Large intestine (tissue), 3 donors: ENCODE data around the gene SLC9A8. TPM values are rescaled to one million over a fixed set of nuclear protein-coding genes. Genes with fewer than 3 reads are reported as not detected.

ENCODE experiments used
- DNase-seq, 2 donors: peaks; one replicate each; pipeline versions ENCODE4 v3.0.0 to v3.0.0-alpha.2; 2013
- H3K27ac ChIP-seq: one replicate; pipeline ENCODE4 v1.5.1; 2013; ENCODE audit warnings: low read length
- H3K27me3 ChIP-seq: 2 replicates; pipeline ENCODE4 v1.6.1; 2013; ENCODE audit warnings: low read length; ENCODE audit not compliant: control insufficient read depth, insufficient read depth
- H3K36me3 ChIP-seq: 2 replicates; pipeline ENCODE4 v1.6.1; 2013; ENCODE audit warnings: low read length; ENCODE audit not compliant: control insufficient read depth, insufficient read depth
- H3K4me1 ChIP-seq: one replicate; pipeline ENCODE4 v1.6.1; 2013; ENCODE audit warnings: low read length; ENCODE audit not compliant: control insufficient read depth, insufficient read depth
- H3K4me3 ChIP-seq: one replicate; pipeline ENCODE4 v1.5.1; 2013; ENCODE audit warnings: low read length
- H3K9me3 ChIP-seq: one replicate; pipeline ENCODE4 v1.6.1; 2013; ENCODE audit warnings: mild to moderate bottlenecking, low read depth, low read length, moderate library complexity; ENCODE audit not compliant: control insufficient read depth
- WGBS: methylation state at CpG from one replicate; pipeline ENCODE4 v1.1.5; 2013; ENCODE audit warnings: low lambda C conversion rate; ENCODE audit not compliant: insufficient coverage; 5-methylcytosine and 5-hydroxymethylcytosine counted together
- polyA plus RNA-seq: library from polyadenylated mRNA; unstranded; fragments of 120-200 nt; gene quantifications from one replicate; pipeline ENCODE4 v1.2.1, GENCODE V29; 2013

The SLC9A8 gene
- polyA plus RNA-seq, 1 donor = 11.3 TPM

GRCh38 chr20:49846206-49846807 is 33.7 kb downstream of the SLC9A8 start:
- Histone ChIP-seq H3K36me3 (peaks cover 30% of the 10 kb centered on the region), H3K27ac (no peak overlapping the region), H3K4me3 (no peak overlapping the region), H3K9me3 (no peaks in the 10 kb centered on the region), H3K27me3 (no peaks in the 10 kb centered on the region), H3K4me1 (peaks cover 21% of the 10 kb centered on the region)
- DNase-seq = peak in 1 of 2 donors; percentile 43
- 80% methylated on average over 1 of the region's 6 CpGs for WGBS

GRCh38 chr20:49850463-49851230 is 38.0 kb downstream of the SLC9A8 start:
- H3K27me3 ChIP-seq = no peaks in the 10 kb centered on the region
- no peak overlapping the region for H3K27ac ChIP-seq
- peaks cover under 1% of the 10 kb centered on the region for H3K4me1 ChIP-seq
- no peaks in the 10 kb centered on the region for H3K9me3 ChIP-seq
- H3K4me3 ChIP-seq = no peak overlapping the region
- WGBS = 59% methylated on average over 3 of the region's 8 CpGs
- peaks cover 55% of the 10 kb centered on the region for H3K36me3 ChIP-seq
- no peak for DNase-seq

- Histone ChIP-seq H3K4me3 (no peak overlapping the region), H3K9me3 (no peaks in the 10 kb centered on the region), H3K4me1 (no peaks in the 10 kb centered on the region), H3K36me3 (peaks cover 61% of the 10 kb centered on the region), H3K27ac (no peak overlapping the region), H3K27me3 (no peaks in the 10 kb centered on the region)
- WGBS = no CpG with 5 or more reads among the region's 3 CpGs
- DNase-seq = no peak
Observed at GRCh38 chr20:49851231-49851705, 38.6 kb downstream of the SLC9A8 start.

GRCh38 chr20:49851991-49852390 is 39.4 kb downstream of the SLC9A8 start:
- Histone ChIP-seq H3K27ac (no peak overlapping the region), H3K27me3 (no peaks in the 10 kb centered on the region), H3K9me3 (no peaks in the 10 kb centered on the region), H3K4me1 (no peaks in the 10 kb centered on the region), H3K36me3 (peaks cover 61% of the 10 kb centered on the region), H3K4me3 (no peak overlapping the region)
- no CpG with 5 or more reads among the region's 7 CpGs for WGBS
- DNase-seq = no peak

- no peaks in the 10 kb centered on the region for H3K9me3 ChIP-seq
- DNase-seq = no peak
- H3K27ac ChIP-seq = no peak overlapping the region
- no peaks in the 10 kb centered on the region for H3K4me1 ChIP-seq
- H3K27me3 ChIP-seq = no peaks in the 10 kb centered on the region
- WGBS = 92% methylated on average over 6 of the region's 8 CpGs
- peaks cover 67% of the 10 kb centered on the region for H3K36me3 ChIP-seq
- H3K4me3 ChIP-seq = no peak overlapping the region
Observed at GRCh38 chr20:49852522-49853080, 40.0 kb downstream of the SLC9A8 start.

- Histone ChIP-seq H3K9me3 (no peaks in the 10 kb centered on the region), H3K4me3 (no peak overlapping the region), H3K27me3 (no peaks in the 10 kb centered on the region), H3K36me3 (peaks cover 64% of the 10 kb centered on the region), H3K27ac (no peak overlapping the region), H3K4me1 (no peaks in the 10 kb centered on the region)
- no CpG with 5 or more reads among the region's 5 CpGs for WGBS
- no peak for DNase-seq
Observed at GRCh38 chr20:49853640-49854039, 41.0 kb downstream of the SLC9A8 start.

- no peaks in the 10 kb centered on the region for H3K4me1 ChIP-seq
- no peaks in the 10 kb centered on the region for H3K27me3 ChIP-seq
- H3K27ac ChIP-seq = no peak overlapping the region
- no peak for DNase-seq
- WGBS = no CpG with 5 or more reads among the region's 10 CpGs
- H3K36me3 ChIP-seq = peaks cover 61% of the 10 kb centered on the region
- no peak overlapping the region for H3K4me3 ChIP-seq
- no peaks in the 10 kb centered on the region for H3K9me3 ChIP-seq
Observed at GRCh38 chr20:49854190-49854875, 41.7 kb downstream of the SLC9A8 start.

GRCh38 chr20:49856904-49857303 is 44.3 kb downstream of the SLC9A8 start:
- Histone ChIP-seq H3K9me3 (no peaks in the 10 kb centered on the region), H3K27me3 (no peaks in the 10 kb centered on the region), H3K36me3 (peaks cover 57% of the 10 kb centered on the region), H3K4me3 (no peak overlapping the region), H3K4me1 (no peaks in the 10 kb centered on the region), H3K27ac (no peak overlapping the region)
- no peak for DNase-seq
- WGBS = no CpG with 5 or more reads among the region's 3 CpGs

GRCh38 chr20:49858076-49858585 is 45.5 kb downstream of the SLC9A8 start:
- Histone ChIP-seq H3K9me3 (no peaks in the 10 kb centered on the region), H3K36me3 (peaks cover 51% of the 10 kb centered on the region), H3K4me1 (no peaks in the 10 kb centered on the region), H3K27ac (no peak overlapping the region), H3K4me3 (no peak overlapping the region), H3K27me3 (no peaks in the 10 kb centered on the region)
- WGBS = 100% methylated on average over 1 of the region's 2 CpGs
- no peak for DNase-seq

GRCh38 chr20:49859011-49859410 is 46.4 kb downstream of the SLC9A8 start:
- H3K27me3 ChIP-seq = no peaks in the 10 kb centered on the region
- no peaks in the 10 kb centered on the region for H3K4me1 ChIP-seq
- DNase-seq = no peak
- no peaks in the 10 kb centered on the region for H3K9me3 ChIP-seq
- no peak overlapping the region for H3K27ac ChIP-seq
- WGBS = no CpG with 5 or more reads among the region's 6 CpGs
- no peak overlapping the region for H3K4me3 ChIP-seq
- H3K36me3 ChIP-seq = peaks cover 49% of the 10 kb centered on the region
